HAP-1 (cell line): Measurements from ENCODE around the gene ZNF490.

Source experiments
- DNase-seq, 2 experiments: peaks; one replicate each; pipeline ENCODE4 v3.0.0-alpha.2; 2016 to 2020; ENCODE audit warnings: low spot score in 2 of 2
- H3K27me3 ChIP-seq: fragments of 250-450 bp; sonication (Bioruptor Pico); 2 replicates; pipeline ENCODE4 v1.5.1; 2020; ENCODE audit warnings: low read depth, mild to moderate bottlenecking, moderate library complexity
- H3K36me3 ChIP-seq: fragments of 250-450 bp; sonication (Bioruptor Pico); replicated peaks from 2 replicates; pipeline ENCODE4 v1.5.1; 2020; ENCODE audit warnings: mild to moderate bottlenecking
- H3K4me1 ChIP-seq: fragments of 250-450 bp; sonication (Bioruptor Pico); 2 replicates; pipeline ENCODE4 v1.5.1; 2020; ENCODE audit warnings: mild to moderate bottlenecking
- H3K4me3 ChIP-seq: fragments of 250-450 bp; sonication (Bioruptor Pico); 2 replicates; pipeline ENCODE4 v1.5.1; 2020; ENCODE audit warnings: mild to moderate bottlenecking, moderate library complexity
- H3K9me3 ChIP-seq: fragments of 250-450 bp; sonication (Bioruptor Pico); 2 replicates; pipeline ENCODE4 v1.5.1; 2020; ENCODE audit warnings: mild to moderate bottlenecking, moderate library complexity
- in situ Hi-C: fragments of 300-500 bp; cut with MboI; formaldehyde crosslinking; loops from 3 replicates; pipeline ENCODE4 v1.14.3; 2020; ENCODE audit warnings: low sequenced_read_pairs, inconsistent platforms, mixed read lengths

The ZNF490 gene

DNA sequence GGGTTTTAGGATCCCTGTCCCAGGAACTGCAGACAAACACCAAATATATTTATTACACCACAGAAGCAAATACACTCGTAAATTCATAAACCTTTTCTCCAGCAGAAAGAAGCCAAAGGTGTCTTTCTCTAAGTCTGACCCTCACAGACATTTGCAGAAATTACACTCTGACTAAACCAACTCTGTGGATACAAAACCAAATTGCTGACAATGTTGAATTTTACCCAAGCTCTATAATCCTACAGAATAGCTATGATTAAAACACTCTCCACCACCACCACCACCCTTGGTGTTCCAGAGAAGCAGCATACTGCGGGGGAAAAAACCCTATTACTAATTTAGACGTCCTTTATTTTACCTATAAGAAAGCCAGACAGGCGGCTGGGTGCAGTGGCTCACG, 64.5 kb downstream of the ZNF490 start:
- Histone ChIP-seq H3K4me3 (no peak overlapping the region), H3K27me3 (no peaks in the 10 kb centered on the region), H3K9me3 (peaks cover 4% of the 10 kb centered on the region; the same call in 1 of the 2 replicates), H3K4me1 (no peaks in the 10 kb centered on the region; the same call in 1 of the 2 replicates), H3K36me3 (peaks cover 17% of the 10 kb centered on the region)
- in situ Hi-C loops, result no loop called here
- no peak for DNase-seq

DNA sequence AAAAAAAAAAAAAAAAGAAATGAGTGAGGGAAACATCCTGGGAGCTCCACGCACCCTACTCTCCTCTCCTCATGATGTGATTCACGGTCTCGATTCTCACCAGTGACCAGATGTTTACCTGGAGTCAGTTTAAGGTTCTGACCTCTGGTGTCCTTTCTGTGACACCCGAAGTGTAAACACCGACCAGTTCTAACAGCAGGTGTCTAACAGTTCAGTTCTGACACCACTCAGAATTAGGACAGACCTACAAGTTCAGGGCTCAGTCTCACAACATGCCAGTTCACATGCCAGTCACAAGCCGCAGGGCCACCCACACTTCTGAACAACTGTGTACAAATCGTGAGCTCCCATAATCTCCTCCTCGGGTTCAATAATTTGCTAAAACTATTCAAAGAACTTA, 65.3 kb downstream of the ZNF490 start:
- peaks cover 4% of the 10 kb centered on the region; the same call in 1 of the 2 replicates for H3K9me3 ChIP-seq
- in situ Hi-C loops, result no loop called here
- H3K36me3 ChIP-seq, result peaks cover 15% of the 10 kb centered on the region; the same call in 1 of the 2 replicates

DNA sequence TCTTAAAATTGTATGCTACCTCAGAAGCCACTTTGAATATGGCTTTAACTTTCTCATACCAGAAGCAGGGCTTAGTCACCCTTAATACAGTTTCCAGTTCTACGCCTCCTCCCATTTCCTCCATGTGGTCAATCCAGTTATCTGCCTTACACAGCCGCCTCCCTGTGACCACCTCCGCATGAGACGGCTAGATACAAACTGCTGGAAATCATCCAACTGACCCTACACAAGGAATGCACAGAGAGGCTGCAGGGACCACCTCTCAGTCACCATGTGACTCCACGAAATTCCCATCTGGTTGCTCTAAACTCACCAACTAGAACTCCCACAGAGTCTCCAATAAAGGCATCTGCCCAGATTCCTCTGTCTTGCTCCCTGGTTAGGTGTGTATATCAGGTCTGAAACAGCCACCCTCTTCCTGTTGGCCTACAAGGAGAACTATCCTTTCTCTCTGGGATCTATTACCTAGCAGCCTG, 66.2 kb downstream of the ZNF490 start:
- Histone ChIP-seq H3K9me3 (peaks cover 4% of the 10 kb centered on the region; the same call in 1 of the 2 replicates), H3K4me1 (no peaks in the 10 kb centered on the region), H3K27me3 (no peaks in the 10 kb centered on the region), H3K4me3 (no peak overlapping the region), H3K36me3 (peaks cover 10% of the 10 kb centered on the region; the same call in 1 of the 2 replicates)
- in situ Hi-C loops, result no loop called here
- DNase-seq, result no peak

More for the DNA sequence above, 65.3 kb downstream of the ZNF490 start:
- no peaks in the 10 kb centered on the region; the same call in 1 of the 2 replicates for H3K4me1 ChIP-seq
- no peaks in the 10 kb centered on the region for H3K27me3 ChIP-seq
- DNase-seq, result no peak
- H3K4me3 ChIP-seq, result no peak overlapping the region

DNA sequence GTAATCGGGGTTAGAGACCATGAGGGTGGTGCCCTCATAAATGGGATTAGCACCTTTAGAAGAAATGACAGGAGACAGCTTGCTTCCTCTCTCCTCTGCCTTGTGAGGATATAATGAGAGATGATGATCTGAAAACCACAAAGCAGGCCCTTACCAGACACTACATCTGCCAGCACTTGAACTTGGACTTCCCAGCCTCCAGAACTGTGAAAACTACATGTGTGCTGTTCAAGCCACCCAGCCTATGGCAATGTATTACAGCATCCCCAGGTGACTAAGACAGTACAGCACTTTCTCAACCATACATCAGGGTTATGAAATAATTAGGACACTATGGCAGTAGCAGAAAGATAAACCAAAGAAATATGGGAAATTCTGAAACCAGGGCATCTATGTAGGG, 66.8 kb downstream of the ZNF490 start:
- Histone ChIP-seq H3K4me3 (no peak overlapping the region), H3K27me3 (no peaks in the 10 kb centered on the region), H3K36me3 (peaks cover 5% of the 10 kb centered on the region; the same call in 1 of the 2 replicates), H3K4me1 (no peaks in the 10 kb centered on the region), H3K9me3 (peaks cover 4% of the 10 kb centered on the region)
- in situ Hi-C loops, result no loop called here
- no peak for DNase-seq
